ENCODE data around the gene GAMT.
A peak's percentile ranks its signal among the peaks of the same experiment; 100 is the strongest.
"Not testable (repeated sequence)": the region's sequence is repeated elsewhere in the genome, so short reads cannot be mapped to it uniquely, and the experiment has no call there.

The GAMT gene

GRCh38 chr19:1401138-1401888 is at the start of gene GAMT:
GAMT (minus strand) TSS chr19:1401542; CDS start chr19:1401476, 66 bp downstream.
- peak; percentile 69 for DNase-seq

- peak; percentile 56 for DNase-seq
Measured at GRCh38 chr19:1449467-1450442, 48.4 kb upstream of the GAMT start, which contains the start of gene APC2. APC2 (plus strand) TSS chr19:1450121; CDS start chr19:1453002, 2,881 bp downstream.

GRCh38 chr19:1447944-1448343 is 46.6 kb upstream of the GAMT start:
- no peak for DNase-seq

DNA sequence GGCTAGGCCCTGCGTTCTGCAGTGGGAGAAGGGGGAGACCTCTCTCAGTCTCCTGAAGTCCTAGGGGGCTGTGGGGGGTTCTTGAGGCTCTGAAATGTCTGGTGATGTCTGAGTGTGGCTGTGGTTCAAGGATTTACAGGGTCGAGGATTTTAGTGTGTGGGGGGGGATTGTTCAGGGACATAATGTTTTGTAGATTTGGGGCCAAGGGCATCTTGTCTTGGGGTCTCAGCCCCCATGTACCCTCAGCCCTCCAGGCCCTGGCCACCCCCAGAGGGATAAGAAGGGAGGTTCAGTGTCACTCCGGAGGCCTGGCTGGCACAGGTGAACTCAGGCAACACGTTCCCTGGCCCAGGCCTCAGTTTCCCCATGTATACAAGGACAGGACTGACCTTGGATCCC is 46.2 kb upstream of the GAMT start:
- no peak for DNase-seq

GRCh38 chr19:1446713-1447481 is 45.6 kb upstream of the GAMT start:
- no peak for DNase-seq

GRCh38 chr19:1445932-1446712 is 44.8 kb upstream of the GAMT start:
- DNase-seq = no peak

- peak; percentile 76 for DNase-seq
Measured at GRCh38 chr19:1445185-1445931, 44.0 kb upstream of the GAMT start.

DNA sequence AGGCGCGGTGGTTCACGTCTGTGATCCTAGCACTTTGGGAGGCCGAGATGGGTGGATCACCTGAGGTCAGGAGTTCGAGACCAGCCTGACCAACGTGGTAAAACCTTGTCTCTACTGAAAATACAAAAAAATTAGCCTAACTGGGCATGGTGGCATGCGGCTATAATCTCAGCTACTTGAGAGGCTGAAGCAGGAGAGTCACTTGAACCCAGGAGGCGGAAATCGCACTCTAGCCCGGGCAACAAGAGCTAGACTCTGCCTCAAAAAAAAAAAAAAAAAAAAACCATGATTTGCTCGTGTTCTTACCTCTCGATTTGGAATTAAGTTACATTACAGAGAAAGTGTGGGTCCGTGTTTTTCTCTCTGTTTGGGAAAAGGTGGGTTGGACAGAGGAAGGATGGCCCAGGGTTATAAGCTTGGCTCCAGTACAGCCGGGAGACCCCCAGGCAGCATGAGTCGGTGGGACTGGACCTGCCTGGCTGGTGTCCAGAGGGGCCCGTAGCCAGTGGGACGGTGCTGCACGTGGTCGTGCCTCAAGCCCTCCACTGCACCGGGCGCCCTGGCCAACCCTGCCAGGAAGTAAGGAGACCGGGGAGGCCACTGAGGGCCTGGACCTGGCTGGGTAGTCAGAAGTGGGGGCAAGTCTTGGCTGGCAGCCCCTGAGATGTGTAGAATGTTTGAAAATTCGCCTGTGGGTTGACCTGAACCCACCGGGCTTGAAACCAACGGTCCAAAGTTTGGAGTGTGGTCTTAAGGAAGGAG is 40.5 kb upstream of the GAMT start:
- no peak for DNase-seq

- DNase-seq = no peak
Measured at GRCh38 chr19:1441022-1441426, 39.7 kb upstream of the GAMT start.

DNA sequence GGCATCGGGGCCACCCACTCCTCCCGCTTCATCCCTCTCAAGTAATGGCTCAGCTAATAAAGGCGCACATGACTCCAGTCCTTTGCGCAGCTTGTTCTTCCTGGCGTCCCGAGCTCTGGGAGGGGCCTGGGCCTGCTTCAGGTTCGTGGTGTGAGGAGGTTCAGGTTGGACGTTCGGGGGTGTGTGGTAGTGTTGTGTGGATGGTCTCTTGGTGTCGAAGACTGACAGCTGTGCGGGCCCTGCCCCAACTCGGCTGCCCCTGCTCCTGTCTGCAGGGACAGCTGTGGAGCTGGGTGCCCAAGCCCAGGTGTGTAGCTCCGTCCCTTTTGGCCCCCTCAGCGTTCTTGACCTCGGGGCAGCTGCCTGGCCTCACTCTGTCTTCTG is 39.1 kb upstream of the GAMT start:
- DNase-seq = no peak

GRCh38 chr19:1439525-1440417 is 38.4 kb upstream of the GAMT start:
- DNase-seq = not testable (repeated sequence)

- no peak for DNase-seq
Measured at GRCh38 chr19:1438933-1439354, 37.6 kb upstream of the GAMT start.

GRCh38 chr19:1438035-1438932 is 36.9 kb upstream of the GAMT start, which contains the start of gene RPS15:
RPS15 (plus strand) TSS chr19:1438396; CDS start chr19:1438426, 30 bp downstream.
- DNase-seq = peak; percentile 96

DNA sequence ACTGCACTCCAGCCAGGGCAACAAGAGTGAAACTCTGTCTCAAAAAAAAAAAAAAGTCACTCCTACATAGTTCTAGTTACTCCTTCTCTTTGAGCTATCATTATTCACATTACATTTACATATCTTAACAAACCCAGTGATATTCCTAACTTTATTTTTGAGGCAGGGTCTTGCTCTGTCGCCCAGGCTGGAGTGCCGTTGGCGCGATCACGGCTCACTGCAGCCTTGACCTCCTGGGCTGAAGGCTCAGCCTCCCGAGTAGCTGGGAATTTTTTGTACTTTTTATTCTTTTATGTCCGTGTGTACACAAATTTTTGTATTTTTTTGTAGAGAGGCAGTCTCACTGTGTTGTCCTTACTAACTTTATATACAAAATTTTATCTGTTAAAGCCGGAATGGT is 36.3 kb upstream of the GAMT start:
- DNase-seq = no peak

DNA sequence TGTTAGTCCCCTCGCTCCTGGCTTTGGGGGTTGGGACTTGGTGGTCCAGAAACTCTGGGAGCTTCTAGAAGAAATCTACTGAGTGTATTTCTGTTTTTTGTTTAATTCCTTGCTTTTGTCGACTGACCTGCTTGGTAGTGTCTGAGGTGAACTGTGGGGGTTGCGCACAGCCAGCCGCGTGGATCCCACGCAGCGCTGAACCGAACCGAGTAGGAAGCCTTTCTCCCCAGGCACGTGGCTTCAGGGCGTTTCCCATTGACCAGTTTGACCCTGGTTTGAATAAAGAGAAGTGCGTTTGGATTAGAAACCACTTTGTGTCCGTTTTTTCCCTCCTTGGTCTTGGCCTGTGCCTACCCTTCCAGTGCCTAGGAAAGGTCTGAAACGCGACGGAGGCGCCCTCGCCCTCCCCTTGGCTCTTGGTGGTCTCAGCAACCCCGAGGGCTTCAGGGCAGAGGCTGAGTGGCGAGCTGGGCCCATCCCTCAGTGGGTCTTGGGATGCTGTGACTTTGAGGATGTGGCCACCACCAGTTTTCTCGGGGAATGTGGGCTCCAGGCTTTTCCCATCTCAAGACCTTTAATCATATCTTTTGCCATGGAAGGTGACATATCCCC is 34.1 kb upstream of the GAMT start:
- no peak for DNase-seq

GRCh38 chr19:1434577-1435060 is 33.3 kb upstream of the GAMT start:
- DNase-seq = no peak

DNA sequence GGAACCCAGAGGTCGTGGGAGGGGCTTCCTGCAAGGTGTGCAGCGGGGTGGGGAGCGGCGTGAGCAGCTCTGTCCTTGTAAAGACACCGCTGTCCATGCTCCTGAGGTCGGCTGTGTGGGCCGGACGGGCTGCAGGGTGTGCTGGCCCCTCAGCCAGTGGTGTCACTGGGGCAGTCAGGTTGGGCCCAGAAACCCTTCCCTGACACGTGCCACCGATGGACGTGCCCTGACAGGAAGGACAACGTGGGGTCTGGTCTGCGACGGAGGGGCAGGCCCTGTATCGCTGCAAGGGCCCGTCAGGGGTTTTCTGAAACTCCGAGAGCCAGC is 32.7 kb upstream of the GAMT start:
- DNase-seq = no peak
